Fibroblast of villous mesenchyme (primary cell): ENCODE results near the gene SP4. TPM values are rescaled to one million over a fixed set of nuclear protein-coding genes. Genes with fewer than 3 reads are reported as not detected.

Experiments
- DNase-seq: peaks from one replicate; pipeline ENCODE4 v3.0.0-alpha.2; 2010; ENCODE audit warnings: low read depth
- H3K4me3 ChIP-seq: 2 replicates; pipeline ENCODE4 v1.5.1; 2011; ENCODE audit warnings: low read depth, mild to moderate bottlenecking, low read length
- total RNA-seq: library from RNA; depleted of rRNA; stranded (reverse); fragments of >200 nt; gene quantifications from 2 replicates; pipeline ENCODE4 v1.2.3, GENCODE V29; 2012
- TF ChIP-seq, protein P1 (sequence below): IDR thresholded peaks from 2 replicates; pipeline ENCODE4 v1.5.1; 2012; ENCODE audit warnings: low read depth, mild to moderate bottlenecking, low read length; ENCODE audit not compliant: insufficient read depth

Gene SP4
- total RNA-seq = 2.6 and 3.9 TPM in 2 replicates

DNA sequence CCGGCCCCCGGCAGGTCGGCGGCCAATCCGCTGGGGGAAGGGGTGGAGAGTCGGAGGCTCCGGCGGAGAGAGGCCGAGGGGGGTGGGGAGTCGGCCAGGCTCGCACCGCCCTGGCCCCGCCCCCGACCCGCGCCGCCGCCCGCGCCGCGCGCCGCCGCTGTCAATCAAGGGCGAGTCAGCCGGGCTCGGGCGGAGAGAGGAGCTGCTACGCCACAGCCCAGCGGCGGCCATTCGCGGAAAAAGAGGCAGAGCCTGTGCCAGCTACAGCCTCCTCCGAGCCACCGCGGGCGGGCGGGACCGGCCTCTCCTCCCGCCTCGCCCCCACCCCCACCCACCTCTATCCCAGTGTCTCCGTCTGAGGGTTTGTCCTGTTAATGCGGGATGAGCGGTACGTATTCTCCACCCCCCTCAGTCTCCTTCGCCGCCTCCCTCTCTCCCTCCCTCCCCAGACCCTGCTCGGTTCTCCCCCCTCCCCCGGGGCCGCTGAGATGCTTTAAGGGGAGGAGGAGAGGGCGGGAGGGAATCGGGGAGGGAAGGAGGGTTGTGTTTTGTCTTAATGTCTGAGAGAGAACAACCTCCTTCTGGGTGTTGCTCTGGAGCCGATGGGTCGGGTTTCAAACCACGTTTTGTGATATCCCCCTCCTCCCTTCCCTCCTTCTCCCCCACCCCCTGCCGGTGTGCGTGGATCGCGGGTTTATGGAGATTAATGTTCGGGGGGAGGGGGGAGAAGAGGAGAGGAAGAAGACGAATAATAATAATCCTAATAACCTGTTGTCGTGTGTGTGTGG lies at the start of gene SP4:
TSS of gene SP4 (plus strand) at position 213 of the 788 bp plus-strand sequence. CDS start at position 382, 169 bp downstream.
- H3K4me3 ChIP-seq = peak within 1 kb of the TSS; percentile 76
- TF ChIP-seq, protein P1, sequence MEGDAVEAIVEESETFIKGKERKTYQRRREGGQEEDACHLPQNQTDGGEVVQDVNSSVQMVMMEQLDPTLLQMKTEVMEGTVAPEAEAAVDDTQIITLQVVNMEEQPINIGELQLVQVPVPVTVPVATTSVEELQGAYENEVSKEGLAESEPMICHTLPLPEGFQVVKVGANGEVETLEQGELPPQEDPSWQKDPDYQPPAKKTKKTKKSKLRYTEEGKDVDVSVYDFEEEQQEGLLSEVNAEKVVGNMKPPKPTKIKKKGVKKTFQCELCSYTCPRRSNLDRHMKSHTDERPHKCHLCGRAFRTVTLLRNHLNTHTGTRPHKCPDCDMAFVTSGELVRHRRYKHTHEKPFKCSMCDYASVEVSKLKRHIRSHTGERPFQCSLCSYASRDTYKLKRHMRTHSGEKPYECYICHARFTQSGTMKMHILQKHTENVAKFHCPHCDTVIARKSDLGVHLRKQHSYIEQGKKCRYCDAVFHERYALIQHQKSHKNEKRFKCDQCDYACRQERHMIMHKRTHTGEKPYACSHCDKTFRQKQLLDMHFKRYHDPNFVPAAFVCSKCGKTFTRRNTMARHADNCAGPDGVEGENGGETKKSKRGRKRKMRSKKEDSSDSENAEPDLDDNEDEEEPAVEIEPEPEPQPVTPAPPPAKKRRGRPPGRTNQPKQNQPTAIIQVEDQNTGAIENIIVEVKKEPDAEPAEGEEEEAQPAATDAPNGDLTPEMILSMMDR = no peak
- DNase-seq = peak; percentile 95

DNA sequence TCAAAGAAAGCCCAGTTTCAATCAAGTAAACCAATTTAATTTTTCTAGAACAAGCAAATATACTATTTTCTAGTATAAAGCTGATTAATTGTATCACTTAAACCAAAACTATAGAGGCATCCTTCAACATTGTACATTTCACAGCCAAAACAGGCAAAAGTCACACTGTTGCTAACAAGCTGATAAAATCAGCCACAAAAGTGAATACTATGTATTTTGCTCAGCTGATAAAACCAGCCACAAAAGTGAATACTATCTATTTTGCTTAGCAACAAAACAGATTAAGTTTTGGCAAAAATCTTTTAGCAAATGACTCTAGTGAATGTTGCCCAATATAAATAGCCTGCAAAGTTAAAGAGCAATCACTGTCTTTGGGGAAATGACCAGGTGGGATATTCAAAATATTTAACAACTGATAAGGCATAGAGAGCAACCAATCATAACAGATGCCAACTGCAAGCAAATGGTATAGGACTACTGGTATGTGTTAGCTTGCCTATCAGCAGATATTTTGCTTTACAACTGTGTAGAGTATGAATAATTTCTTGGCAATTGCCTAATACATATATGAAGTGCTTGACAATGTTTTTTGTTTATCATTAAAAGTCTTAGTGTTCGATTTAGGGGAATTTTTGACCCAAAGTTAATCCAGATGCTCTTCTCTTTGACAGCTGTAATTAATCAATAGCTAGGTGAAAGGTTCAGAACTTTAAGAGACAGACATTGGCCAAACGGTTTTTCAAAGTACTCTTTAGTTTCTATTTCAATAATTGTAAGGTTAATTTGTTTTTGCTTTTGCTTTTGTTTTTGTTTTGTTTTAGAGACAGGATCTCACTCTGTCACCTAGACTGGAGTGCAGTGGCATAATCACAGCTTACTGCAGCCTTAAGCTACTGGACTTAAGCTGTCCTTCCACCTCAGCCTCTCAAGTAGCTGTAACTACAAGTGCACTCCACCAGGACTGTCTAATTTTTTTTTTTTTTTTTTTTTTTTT lies 44.4 kb upstream of the SP4 start:
- TF ChIP-seq, protein P1 = no peak
- no peak for DNase-seq
- no peak overlapping the region for H3K4me3 ChIP-seq

DNA sequence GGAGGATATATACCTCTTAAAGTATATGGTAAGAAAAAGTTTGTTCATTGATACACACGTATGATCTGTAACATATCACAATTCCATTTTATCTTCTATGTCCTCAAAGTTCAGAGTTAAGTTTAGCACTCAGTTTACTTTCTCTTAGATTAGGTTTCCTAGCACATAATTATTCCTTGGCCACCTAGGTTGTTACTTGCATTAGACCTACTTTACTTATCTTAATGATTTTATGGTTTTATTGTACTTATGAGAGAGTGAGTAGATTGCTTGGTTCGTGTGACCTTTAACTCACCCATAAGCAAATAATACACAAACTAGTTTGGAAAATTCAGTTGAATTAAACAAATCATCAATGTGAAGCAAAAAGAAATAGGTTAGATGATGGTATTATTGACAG lies 33.9 kb upstream of the SP4 start:
- no peak overlapping the region for H3K4me3 ChIP-seq
- DNase-seq = no peak
- TF ChIP-seq, protein P1 = no peak

DNA sequence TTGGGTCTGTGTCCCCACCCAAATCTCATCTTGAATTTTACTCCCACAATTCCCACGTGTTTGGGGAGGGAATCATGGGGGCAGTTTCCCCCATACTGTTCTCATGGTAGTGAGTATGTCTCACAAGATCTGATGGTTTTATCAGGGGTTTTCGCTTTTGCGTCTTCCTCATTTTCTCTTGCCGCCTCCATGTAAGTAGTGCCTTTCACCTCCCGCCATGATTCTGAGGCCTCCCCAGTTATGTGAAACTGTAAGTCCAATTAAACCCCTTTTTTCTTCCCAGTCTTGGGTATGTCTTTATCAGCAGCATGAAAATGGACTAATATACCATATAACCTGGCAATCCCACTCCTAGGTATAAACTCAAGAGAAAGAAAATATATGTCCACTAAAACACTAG lies 25.9 kb upstream of the SP4 start:
- DNase-seq = no peak
- TF ChIP-seq, protein P1 = no peak
- H3K4me3 ChIP-seq = no peak overlapping the region

DNA sequence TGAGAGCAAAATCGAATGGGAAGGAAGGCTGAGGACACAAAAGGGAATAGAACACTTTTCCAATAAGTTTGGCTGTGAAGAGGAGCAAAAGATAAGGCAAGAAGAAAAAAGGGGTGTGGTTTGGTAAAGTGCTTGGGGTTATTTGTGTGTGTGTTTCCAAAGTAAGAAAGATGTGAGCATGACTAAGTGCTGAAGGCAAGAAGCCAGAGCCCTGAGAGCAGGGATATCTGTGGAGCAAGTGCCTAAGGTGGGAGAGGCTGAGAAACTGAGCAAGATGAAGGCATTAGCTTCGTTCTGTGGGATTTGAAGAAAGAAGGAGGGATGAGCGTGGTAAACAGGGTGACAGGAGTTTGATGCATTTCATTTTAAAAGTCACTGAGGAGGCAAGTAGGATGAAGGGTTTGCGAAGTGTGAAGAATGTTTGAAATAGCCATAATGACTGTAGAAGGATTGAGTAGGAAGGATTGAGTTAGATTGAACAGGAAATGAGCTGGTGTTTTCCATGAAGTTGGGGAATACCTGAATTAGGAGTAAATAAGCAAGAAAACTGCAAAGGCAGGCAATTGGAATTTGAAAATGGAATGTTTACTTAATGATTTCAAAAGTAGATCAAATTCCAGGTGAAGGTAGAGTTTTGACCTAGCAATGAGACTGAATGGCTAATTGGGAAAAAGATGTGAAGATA lies 19.9 kb upstream of the SP4 start:
- DNase-seq = peak; percentile 1
- no peak overlapping the region for H3K4me3 ChIP-seq
- TF ChIP-seq, protein P1 = no peak

DNA sequence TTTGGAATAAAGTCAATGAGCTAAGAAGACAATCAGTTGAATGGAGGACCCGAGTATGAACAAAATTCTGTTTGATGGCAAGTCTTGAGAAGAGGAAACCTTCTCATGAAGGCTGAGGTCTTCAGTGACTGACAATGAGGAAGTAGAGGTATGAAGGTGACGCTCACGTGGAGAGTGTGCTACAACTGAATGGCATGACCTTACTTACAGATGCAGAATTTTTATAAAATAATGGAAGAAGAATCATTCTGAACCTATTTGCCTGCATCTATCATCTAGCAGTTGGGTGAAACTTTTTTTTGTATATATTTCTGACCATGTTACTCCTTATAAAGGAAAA lies 19.4 kb upstream of the SP4 start:
- TF ChIP-seq, protein P1 = no peak
- no peak overlapping the region for H3K4me3 ChIP-seq
- DNase-seq = no peak
